ENCODE data around the gene ZNF681.

Gene ZNF681

DNA sequence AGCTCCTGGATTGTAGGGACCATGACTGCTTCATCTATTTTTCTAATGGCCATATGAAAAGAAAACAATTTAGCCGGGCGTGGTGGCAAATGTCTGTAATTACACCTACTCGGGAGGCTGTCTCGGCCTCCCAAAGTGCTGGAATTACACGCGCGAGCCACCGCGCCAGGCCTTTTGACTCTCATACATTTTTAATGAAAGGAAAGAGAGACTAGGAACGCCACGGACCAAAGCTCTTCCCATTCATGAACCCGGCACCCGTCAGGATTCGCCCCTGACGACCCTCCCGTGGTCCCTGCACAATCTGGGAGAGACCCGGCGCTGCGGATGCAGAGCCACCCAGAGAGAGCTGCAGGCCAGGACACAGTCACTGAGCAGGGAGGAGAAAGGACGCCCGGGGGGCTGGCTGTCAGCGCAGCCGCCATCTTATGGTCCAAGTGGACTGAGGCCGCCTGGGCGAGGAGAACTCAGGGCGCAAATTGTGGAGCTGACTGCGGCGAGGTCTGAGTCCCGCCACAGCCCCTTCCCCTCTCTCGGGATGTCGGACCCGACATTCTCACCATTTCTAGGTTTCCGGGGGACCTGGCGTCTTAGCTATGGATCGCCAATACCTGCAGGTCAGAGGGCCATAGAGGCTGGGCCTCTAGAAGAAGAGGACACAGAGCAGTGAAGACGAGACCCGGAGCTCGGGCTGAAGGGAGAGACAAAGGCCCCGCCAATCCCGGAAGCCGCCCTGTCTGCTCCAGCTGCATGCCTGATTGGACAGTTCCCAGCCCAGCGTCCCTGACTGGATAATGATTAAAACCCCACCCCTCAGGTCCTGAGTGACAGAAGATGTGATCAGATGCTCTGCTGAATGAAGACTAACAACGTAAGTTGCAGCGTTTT lies at the start of gene ZNF681:
TSS of gene ZNF681 (minus strand) at position 705 of the 888 bp plus-strand sequence. CDS start at position 563, 142 bp downstream.
- TF ChIP-seq, protein P1, sequence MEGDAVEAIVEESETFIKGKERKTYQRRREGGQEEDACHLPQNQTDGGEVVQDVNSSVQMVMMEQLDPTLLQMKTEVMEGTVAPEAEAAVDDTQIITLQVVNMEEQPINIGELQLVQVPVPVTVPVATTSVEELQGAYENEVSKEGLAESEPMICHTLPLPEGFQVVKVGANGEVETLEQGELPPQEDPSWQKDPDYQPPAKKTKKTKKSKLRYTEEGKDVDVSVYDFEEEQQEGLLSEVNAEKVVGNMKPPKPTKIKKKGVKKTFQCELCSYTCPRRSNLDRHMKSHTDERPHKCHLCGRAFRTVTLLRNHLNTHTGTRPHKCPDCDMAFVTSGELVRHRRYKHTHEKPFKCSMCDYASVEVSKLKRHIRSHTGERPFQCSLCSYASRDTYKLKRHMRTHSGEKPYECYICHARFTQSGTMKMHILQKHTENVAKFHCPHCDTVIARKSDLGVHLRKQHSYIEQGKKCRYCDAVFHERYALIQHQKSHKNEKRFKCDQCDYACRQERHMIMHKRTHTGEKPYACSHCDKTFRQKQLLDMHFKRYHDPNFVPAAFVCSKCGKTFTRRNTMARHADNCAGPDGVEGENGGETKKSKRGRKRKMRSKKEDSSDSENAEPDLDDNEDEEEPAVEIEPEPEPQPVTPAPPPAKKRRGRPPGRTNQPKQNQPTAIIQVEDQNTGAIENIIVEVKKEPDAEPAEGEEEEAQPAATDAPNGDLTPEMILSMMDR (IDR thresholded peaks at IDR 0.05; ENCODE audit: insufficient read depth, low read length, poor library complexity, severe bottlenecking): peak; percentile 13

DNA sequence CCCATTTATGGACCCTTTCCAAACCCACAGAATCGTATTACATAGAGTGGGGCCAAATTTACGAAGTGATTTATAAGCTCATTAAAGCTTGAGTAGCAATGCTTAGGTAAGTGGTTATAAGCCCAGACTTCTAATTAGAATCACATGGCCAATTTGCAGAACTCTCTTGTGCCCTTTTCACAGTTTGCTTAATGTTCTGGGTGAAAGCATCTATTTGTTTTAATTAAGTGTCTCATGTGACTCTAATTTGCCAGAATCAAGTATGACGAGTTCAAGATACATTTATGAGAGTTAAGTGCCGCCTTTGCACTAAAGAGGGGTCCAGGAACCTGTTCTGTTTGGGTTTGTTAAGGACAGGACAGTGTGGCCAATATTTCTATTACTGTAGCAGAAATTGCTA lies 46.0 kb upstream of the ZNF681 start:
- TF ChIP-seq, protein P1 (IDR thresholded peaks at IDR 0.05; ENCODE audit: insufficient read depth, low read length, poor library complexity, severe bottlenecking): no peak

More for the DNA sequence above, at the start of gene ZNF681:
- H3K4me3 ChIP-seq (replicated peaks; ENCODE audit: low read depth, low read length): peak within 1 kb of the TSS; percentile 82
- H3K27me3 ChIP-seq (replicated peaks; ENCODE audit: control insufficient read depth, insufficient read depth, low read length): no peaks in the 10 kb centered on the region
- DNase-seq (ENCODE audit: extremely low read depth, insufficient read length): peak; percentile 80
- H3K36me3 ChIP-seq (ENCODE audit: control insufficient read depth, insufficient read depth, low read length): 0 out of 2 replicates have a peak, but pooled peaks cover 1% of the 10 kb centered on the region

DNA sequence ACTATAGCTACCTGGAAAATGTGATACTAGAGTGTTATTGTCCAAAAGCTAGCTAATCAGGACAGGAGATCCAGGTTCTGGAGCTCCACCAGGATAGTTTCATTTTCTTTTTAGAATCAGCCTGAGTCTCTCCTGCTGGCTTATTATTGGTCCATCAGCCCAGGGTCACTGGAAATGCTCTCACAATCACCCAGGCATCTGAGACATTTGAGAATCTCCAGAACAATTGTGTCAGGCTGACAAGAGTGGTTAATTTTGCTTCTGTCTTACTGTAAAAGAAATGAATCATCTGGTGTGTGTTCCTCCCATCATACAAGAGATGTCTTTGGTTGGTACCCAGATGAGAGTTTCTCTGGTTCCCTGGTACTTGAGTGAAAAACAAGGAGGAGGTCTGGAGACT lies 43.6 kb upstream of the ZNF681 start:
- H3K27me3 ChIP-seq (replicated peaks; ENCODE audit: control insufficient read depth, insufficient read depth, low read length): no peaks in the 10 kb centered on the region
- H3K4me3 ChIP-seq (replicated peaks; ENCODE audit: low read depth, low read length): no peak overlapping the region
- no peaks in the 10 kb centered on the region for H3K36me3 ChIP-seq (ENCODE audit: control insufficient read depth, insufficient read depth, low read length)
- TF ChIP-seq, protein P1 (IDR thresholded peaks at IDR 0.05; ENCODE audit: insufficient read depth, low read length, poor library complexity, severe bottlenecking): no peak
- no peak for DNase-seq (ENCODE audit: extremely low read depth, insufficient read length)

More for the DNA sequence above, 46.0 kb upstream of the ZNF681 start:
- DNase-seq (ENCODE audit: extremely low read depth, insufficient read length): no peak
- no peaks in the 10 kb centered on the region for H3K36me3 ChIP-seq (ENCODE audit: control insufficient read depth, insufficient read depth, low read length)
- no peak overlapping the region for H3K4me3 ChIP-seq (replicated peaks; ENCODE audit: low read depth, low read length)
- no peaks in the 10 kb centered on the region for H3K27me3 ChIP-seq (replicated peaks; ENCODE audit: control insufficient read depth, insufficient read depth, low read length)

DNA sequence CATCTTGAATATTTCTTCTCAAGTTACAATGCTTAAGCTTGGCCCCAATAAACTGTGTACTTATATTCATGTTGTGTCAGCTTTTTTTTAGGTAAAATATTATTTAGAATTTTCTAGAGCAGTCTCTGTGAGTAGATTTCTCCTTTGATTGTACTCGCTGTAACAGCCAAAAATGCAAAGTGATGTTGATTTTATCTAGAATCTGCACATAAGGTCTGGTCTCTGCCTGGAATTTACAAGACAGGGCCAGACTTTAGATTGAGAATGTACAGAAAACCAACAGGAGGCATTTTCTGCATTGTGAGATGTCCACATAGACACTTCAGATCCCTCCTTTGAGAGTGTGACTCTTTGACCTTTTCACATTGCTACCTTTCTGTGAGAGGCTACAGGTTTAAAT lies 43.1 kb upstream of the ZNF681 start:
- Histone ChIP-seq H3K27me3 (replicated peaks; ENCODE audit: control insufficient read depth, insufficient read depth, low read length) (no peaks in the 10 kb centered on the region), H3K4me3 (replicated peaks; ENCODE audit: low read depth, low read length) (no peak overlapping the region), H3K36me3 (ENCODE audit: control insufficient read depth, insufficient read depth, low read length) (no peaks in the 10 kb centered on the region)
- DNase-seq (ENCODE audit: extremely low read depth, insufficient read length): no peak
- TF ChIP-seq, protein P1 (IDR thresholded peaks at IDR 0.05; ENCODE audit: insufficient read depth, low read length, poor library complexity, severe bottlenecking): no peak

DNA sequence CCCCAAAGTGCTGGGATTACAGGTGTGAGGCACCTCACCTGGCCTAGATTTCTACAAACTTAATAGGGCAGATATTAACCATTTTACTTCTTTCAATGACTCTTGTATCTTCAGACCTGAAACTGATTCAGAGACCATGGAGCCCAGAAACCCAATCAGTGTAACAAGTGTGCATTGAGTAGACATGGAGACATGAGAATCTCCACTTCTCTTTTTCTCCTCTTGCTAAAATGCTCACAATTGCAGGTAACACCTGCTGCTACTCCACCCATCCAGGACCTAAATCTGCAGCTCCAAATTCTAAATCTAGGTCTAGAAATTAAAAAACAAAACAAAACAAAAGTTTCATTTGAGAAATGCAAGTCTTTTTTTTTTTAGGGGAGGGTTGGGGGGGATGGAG lies 42.2 kb upstream of the ZNF681 start:
- no peaks in the 10 kb centered on the region for H3K27me3 ChIP-seq (replicated peaks; ENCODE audit: control insufficient read depth, insufficient read depth, low read length)
- DNase-seq (ENCODE audit: extremely low read depth, insufficient read length): no peak
- no peak overlapping the region for H3K4me3 ChIP-seq (replicated peaks; ENCODE audit: low read depth, low read length)
- no peaks in the 10 kb centered on the region for H3K36me3 ChIP-seq (ENCODE audit: control insufficient read depth, insufficient read depth, low read length)
- TF ChIP-seq, protein P1 (IDR thresholded peaks at IDR 0.05; ENCODE audit: insufficient read depth, low read length, poor library complexity, severe bottlenecking): no peak

Measured in GM06990 (cell line).